Measurements from ENCODE around the gene AFMID.
"Not testable (repeated sequence)": the region's sequence is repeated elsewhere in the genome, so short reads cannot be mapped to it uniquely, and the experiment has no call there.

Gene AFMID, protein sequence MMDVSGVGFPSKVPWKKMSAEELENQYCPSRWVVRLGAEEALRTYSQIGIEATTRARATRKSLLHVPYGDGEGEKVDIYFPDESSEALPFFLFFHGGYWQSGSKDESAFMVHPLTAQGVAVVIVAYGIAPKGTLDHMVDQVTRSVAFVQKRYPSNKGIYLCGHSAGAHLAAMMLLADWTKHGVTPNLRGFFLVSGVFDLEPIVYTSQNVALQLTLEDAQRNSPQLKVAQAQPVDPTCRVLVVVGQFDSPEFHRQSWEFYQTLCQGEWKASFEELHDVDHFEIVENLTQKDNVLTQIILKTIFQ

DNA sequence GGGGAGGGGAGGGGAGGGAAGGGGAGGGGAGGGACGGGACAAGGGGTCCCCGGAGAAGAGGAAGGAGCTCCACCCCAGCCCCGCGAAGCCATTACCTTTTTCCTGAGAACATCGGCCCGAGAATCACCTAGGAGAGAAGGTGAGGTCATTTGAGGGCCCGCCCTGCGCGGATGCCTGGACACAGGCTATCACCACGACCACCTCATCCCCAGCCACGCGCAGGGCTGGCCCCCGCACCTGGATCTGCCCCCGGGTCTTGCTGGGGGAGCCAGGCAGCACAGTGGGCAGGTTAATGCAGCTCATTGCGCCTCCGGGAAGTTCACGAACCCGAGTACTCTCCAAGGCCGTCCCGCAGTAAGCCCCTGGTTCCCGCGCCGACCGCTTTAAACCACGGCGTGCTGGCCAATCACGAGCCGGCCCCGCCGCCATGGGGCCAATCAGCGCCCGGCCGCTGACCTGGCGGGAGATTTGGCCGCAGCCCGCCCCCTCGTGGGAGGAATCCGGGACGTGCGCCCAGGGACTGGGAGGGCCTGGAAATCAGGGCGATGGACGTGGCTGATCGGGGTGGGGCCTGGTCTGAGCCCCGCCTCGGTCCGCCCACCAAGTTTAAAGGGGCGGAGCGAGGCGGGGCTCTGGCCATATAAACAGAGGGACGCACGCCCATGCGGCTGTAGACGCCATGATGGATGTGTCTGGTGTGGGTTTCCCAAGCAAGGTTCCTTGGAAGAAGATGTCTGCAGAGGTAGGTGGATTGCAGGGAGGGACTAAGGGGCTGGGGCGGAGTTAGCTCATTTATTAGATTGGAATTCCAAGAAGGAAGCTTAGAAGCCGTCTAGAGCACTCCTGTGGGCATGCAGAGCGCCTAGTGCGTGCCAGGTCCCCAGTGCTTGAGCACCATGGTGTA, at the start of gene AFMID, which contains the start of gene TK1:
AFMID (plus strand) TSS at position 671 of the 904 bp plus-strand sequence; CDS start at position 680, 9 bp downstream.
TK1 (minus strand) TSS at position 361 of the 904 bp plus-strand sequence; CDS start at position 303, 58 bp downstream.
- peak; percentile 99 for DNase-seq (ENCODE audit: low spot score)

- DNase-seq (ENCODE audit: low spot score), result no peak
Observed at GRCh38 chr17:78137392-78138203, 49.6 kb upstream of the AFMID start.

GRCh38 chr17:78138204-78139060, 48.7 kb upstream of the AFMID start:
- no peak for DNase-seq (ENCODE audit: low spot score)

DNA sequence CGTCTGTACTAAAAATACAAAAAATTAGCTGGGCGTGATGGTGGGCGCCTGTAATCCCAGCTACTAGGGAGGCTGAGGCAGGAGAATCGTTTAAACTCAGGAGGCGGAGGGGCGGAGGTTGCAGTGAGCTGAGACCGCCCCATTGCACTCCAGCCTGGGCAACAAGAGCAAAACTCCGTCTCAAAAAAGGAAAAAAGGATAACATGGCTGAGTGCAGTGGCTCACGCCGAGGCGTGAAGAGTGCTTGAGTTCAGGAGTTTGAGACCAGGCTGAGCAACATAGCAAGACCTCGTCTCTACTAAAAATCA, 47.3 kb upstream of the AFMID start:
- not testable (repeated sequence) for DNase-seq (ENCODE audit: low spot score)

- peak; percentile 88 for DNase-seq (ENCODE audit: low spot score)
Observed at GRCh38 chr17:78140169-78141051, 46.8 kb upstream of the AFMID start.

GRCh38 chr17:78141437-78142118, 45.6 kb upstream of the AFMID start:
- no peak for DNase-seq (ENCODE audit: low spot score)

DNA sequence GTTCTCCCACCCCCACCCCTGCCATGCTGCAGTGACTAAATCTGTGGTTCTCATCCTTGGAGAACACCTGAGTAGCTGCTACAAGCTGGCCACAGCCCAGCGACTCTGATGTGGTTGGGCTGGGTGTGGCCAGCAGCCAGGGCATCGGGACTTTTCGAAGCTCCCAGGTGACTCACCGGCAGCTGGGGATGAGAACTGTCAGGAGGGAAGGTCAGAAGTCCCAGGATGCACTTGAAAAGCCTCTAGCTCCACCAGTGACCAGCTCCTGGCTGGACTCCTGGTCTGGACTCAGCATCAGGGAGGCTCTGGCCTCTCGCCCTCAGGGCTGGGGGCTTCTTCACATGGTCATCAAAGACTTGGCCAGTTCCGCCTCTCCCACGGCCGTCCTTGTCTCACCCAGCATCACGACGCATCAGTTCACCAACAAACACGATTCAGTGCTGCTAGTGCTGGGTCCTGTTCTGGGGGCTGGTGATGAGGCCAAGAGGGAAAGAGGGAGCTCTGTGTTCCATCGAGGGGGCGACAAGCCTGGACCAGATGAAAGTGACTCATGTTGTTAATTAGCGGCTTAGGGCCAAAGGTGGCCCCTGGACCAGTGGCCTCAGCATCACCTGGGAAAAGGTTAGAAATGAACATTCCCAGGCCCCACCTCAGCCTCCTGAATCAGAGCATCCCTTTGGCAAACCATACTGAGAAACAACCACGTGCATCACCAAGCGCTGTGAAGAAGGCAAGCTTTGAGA, 44.9 kb upstream of the AFMID start:
- no peak for DNase-seq (ENCODE audit: low spot score)

DNA sequence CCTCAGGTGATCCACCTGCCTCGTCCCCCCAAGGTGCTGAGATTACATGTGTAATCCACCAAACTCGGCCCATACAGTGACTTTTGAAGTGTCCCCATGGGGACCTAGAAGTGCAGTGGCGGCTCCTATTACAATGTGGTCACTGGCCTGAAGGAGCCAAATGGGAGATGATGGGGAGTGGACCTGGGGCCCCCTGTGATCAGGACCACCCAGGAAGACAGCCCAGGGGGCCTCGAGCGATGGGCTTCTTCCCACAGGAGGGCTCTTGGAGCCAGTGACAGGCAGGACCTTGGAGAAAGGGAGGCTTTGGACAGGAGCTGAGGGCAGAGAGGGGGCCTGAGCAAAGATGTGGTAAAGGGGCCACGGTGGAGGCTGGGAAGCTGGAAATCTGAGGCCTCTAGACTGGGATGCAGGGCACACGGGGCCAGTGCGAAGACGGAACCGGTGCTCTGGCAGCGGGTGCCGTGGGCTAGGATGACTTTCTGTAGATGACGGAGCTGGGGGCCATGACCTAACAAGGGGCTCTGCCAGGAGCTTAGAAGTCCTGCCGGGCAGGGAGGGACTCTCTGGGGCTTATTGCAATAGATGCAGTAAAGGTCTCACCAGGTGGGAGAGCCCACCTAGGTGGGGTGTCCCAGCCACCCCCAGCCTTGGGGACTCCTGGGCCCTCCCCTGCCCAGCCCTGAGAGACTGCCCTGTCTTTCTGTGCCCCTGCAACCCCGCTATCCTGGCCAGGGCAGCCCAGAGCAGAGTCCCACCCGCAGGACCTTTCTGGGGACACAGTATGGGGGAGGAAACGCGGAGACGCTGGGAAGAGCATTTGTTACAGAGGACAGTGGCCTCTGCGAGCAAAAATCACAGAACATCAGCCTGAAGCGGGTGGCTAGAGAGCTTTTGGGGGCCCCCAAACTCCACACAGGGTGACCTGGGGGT, 43.7 kb upstream of the AFMID start:
- DNase-seq (ENCODE audit: low spot score), result no peak

DNA sequence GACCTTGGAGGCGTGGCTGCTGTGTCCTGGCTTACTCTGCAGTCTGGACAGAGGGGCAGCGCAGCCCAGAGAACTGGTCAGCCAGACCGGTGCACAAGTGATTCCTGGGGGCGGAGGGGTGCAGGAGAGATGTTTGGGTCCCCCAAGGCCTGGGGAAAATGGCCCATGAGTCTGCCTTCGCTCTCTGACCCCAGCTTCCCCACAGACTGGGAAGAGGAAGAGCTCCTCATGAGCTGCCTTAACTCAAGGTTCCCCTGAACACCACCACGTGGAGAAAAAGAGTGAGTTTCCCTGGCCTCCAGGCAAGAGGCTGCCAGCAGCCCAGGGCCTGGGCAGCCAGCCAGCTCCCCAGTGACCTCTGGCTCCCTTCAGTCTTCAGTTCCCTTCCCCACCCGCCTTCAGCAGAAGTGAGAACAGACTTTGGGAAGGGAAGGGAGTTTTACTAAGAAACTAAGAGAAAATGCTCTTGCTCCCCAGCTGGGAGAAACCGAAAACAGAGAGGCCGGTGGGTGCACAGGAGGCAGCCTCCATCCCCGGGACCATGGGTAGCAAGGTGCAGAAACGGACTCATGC, 42.9 kb upstream of the AFMID start:
- no peak for DNase-seq (ENCODE audit: low spot score)

- no peak for DNase-seq (ENCODE audit: low spot score)
Observed at GRCh38 chr17:78144736-78145641, 42.2 kb upstream of the AFMID start.

DNA sequence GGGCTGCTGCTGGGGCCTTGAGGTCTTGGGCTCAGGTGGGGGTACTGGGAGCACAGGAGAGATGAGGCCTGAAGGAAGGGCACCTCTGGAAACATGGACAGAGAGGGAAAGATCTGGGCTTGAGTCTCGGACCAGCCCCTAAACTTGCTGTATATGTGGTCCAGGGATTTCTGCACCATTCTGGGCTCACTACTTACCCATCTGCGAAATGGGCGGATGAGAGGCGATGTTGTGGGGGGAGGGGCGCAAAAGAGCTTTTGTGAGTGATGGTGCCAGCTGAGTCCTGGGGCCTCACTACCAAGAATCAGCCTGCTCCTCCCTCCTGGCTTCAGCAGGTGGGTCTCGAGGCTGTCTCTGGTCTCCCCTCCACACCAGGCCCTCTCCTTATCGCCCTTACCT, 40.7 kb upstream of the AFMID start:
- no peak for DNase-seq (ENCODE audit: low spot score)

- DNase-seq (ENCODE audit: low spot score), result no peak
Observed at GRCh38 chr17:78146881-78147280, 40.3 kb upstream of the AFMID start.

GRCh38 chr17:78147315-78147998, 39.7 kb upstream of the AFMID start:
- no peak for DNase-seq (ENCODE audit: low spot score)

DNA sequence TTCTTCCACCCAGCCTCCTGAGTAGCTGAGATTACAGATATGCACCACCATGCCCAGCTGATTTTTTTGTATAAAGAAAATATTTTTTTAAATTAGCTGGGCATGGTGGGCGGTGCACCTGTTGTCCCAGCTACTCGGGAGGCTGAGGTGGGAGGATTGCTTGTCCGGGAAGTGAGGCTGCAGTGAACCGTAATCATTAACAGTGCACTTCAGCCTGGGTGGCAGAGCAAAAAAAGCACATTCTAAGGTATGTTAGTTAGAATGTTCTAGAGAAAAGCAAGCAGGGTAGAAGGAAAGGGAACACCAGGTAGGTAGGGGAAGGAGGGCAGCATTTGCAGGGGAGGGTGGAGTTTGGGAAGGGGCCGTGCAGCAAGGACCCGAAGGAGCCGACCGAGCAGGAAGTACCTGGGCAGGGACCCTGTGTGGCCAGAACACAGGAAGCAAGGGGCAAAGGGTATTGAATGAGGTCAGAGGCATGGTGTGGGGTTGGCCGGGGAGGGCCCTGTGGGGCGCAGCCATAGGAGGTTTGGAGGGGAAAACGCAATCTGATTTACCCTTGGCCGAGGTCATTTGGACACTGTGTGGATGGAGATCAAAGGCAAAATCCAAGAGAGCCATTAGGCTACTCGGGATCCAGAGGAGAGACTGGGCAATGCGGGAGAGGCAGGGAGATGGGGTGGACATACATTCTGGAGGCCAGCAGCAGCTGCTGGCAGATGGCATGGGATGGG, 38.7 kb upstream of the AFMID start:
- no peak for DNase-seq (ENCODE audit: low spot score)

GRCh38 chr17:78151514-78152008, 35.6 kb upstream of the AFMID start:
- no peak for DNase-seq (ENCODE audit: low spot score)
